ENCODE results near the gene EXOC3.

The EXOC3 gene

DNA sequence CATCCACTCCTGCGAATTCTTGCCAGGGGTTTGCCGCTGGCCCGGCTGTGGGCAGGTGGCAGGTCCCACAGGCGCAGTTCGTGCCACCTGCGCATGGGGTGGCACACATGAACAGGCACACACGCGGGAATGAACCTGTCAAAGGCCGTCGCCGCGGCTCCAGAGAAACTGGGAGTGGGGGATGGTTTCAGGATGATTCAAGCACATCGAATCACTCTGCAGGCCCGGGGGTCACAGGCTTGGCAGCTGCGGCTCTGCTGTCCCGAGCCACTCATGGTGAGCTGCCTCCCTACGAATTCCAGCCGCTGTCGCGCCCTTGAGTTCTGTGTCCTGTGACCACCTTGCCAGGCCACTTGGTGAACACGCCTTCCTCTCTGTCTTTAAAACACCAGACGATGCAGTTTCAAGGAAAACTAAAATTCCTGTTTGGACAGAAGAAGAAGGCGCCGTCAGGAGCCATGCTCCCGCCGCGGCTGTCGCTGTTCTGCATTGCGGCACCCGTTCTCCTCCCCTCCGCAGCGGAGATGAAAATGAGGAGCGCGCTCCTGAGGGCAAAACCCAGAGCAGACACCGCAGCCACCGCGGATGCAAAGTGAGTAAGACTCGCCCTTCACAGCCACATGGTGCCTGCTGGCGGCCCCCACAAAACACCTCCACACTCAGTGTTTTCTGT is 15.4 kb upstream of the EXOC3 start:
- no peak for DNase-seq

- no peak for DNase-seq
Measured at GRCh38 chr5:428219-428618, 14.8 kb upstream of the EXOC3 start.

GRCh38 chr5:428754-429452 is 14.1 kb upstream of the EXOC3 start:
- DNase-seq, result no peak

GRCh38 chr5:429453-430188 is 13.4 kb upstream of the EXOC3 start:
- no peak for DNase-seq

- DNase-seq, result no peak
Measured at GRCh38 chr5:430214-430925, 12.6 kb upstream of the EXOC3 start.

GRCh38 chr5:431001-431710 is 11.8 kb upstream of the EXOC3 start:
- peak; percentile 71 to 72 for DNase-seq

DNA sequence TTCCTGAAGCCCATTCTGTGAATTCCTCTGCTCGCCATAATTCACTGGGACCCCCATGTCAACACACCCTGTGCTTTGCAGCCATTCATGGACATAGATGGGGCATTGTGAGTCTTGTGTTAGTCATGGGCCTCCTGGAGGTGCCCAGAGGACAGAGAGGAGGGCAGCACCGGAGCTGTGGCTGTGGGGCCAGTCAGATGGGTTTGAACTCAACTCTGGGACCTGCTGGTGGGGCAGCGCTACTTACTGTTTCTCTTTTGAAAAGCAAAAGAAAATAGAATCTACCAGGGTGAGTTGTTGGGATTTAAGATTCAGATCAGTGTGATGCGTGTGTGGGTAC is 11.3 kb upstream of the EXOC3 start:
- DNase-seq, result no peak

DNA sequence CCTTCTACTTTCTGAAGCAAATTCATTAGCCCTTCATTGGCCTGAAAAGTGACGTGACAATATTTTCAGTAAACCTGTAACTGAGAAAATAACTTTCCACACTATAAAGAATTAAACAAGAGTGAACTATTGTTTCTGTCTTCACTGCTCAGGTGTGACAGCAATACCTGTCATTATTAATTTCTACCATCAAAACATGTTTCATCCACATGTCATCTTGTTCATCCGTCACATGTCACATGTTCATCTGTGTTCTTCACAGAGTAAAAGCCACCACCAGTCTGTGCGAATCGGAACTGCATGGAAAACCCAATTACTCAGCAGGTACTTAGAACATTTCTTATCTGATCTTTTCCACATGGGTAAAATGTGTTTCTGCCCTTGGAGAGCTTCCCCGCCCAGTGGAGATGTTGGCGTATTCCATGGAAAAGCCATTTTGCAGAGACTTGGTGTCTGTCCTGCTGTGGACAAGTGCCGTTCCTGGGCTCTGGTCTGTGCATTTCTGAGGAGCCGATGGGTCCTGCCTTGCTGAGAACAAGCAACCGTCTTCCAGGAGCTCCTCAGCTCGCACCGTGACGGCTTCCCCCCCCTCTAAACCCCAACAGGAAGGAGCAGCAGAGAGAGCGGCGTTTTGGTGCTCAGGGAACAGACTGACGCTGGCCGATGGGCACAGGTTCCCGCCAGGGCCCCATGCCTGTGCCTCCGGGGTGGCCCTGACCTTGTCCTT is 10.6 kb upstream of the EXOC3 start:
- no peak for DNase-seq

DNA sequence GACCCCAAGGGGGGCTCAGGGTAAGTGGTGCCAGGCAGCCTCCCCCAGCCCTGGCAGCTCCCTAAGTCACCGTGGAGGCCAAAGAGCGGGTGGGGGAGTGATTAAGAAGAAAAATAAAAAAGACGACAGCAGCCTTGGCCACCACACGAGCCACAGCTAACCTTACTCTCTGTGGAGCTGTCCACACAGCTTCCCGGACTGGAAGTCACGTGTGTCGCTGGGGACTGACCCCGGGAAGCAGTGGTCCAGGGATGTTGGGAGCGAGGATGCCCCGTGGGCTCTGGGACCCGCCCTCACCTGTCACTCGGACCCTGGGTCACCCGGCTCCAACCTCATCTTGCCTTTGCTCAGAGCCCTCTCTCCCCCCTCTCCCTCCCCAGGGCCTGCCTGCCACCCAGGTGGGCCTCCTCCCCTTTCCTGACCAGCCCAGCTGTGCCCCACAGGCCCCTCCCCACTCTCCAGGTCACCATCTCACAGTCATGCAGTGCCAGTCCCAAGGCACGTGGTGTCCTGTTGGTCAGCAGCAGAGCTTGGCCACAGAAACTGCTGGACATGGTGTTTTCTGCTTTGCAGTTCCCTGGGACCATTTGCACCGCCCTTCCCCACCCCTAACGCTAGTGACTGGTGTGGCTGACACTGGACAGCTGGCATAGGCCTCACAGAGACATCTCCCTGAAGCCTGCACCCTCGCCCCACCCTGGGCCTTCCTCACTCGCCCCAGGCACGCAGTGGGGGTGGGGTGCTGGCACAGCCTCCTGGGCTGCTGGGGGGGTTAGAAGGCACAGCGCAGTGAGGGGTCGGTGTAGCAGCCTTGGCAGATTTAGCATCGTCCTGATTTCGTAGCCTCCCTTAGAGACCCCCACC is 9.8 kb upstream of the EXOC3 start:
- DNase-seq, result no peak

DNA sequence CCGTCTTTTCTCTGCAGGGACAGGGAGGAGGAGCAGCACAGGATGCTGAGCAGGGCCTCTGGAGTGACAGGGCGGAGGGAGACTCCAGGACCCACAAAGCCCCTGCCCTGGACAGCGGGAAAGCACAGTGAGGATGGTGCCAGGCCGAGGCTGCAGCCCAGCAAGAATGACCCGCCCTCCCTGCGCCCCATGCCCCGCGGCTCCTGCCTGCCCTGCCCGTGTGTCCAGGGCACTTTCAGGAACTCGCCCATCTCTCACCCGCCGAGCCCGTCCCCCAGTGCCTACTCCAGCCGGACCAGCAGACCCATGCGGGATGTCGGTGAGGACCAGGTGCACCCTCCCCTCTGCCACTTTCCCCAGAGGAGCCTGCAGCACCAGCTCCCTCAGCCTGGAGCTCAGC is 9.1 kb upstream of the EXOC3 start:
- DNase-seq, result no peak

- no peak for DNase-seq
Measured at GRCh38 chr5:434443-435146, 8.4 kb upstream of the EXOC3 start.

- no peak for DNase-seq
Measured at GRCh38 chr5:435156-435790, 7.7 kb upstream of the EXOC3 start.

DNA sequence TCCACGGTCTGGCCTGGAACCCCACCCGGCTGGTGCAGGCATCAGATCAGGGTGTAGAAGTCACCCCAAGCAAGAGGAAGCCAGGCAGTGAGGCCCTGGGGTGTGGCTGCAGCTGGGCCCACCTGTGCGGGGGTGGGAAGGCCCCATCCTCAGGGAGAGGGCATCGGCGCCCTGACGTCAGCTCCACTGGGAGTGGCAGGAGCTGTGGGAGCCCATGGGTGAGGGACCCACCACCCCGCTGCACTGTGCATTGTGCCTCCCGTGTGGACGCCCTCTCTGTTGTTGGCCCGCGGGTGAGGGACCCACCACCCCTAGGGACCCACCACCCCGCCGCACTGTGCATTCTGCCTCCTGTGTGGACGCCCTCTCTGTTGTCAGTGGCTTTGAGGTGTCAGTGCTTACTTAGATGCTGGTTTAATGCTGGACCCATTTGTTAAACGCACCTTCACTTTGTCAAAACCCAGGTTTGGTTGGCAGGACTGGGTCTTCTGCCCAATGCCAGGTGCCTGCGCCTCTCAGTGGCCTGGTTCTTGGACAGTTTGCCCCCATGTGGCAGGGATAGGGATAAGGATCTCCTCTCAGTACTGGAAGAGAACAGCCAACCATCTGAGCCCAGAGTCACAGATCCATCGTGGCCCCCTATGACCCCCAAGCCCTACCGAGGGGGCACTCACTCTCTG is 6.9 kb upstream of the EXOC3 start:
- peak; percentile 36 to 72 for DNase-seq

DNA sequence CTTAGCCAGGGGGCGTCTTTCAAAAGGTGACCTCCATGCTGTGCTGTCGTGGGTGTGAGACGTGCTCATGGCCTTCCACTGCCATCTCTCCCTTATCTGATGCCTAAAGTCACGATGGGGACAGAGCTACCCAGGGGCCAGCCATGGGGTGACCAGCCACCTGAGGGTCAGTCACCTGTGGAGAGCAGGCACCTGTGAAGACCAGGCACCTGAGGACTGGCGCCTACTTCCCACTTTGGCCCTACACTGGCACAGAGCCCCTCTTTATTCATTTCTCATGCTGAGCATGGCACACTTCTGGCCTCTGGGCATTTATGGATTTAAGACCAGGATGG is 6.4 kb upstream of the EXOC3 start:
- no peak for DNase-seq

GRCh38 chr5:437281-437771 is 5.7 kb upstream of the EXOC3 start:
- no peak for DNase-seq

DNA sequence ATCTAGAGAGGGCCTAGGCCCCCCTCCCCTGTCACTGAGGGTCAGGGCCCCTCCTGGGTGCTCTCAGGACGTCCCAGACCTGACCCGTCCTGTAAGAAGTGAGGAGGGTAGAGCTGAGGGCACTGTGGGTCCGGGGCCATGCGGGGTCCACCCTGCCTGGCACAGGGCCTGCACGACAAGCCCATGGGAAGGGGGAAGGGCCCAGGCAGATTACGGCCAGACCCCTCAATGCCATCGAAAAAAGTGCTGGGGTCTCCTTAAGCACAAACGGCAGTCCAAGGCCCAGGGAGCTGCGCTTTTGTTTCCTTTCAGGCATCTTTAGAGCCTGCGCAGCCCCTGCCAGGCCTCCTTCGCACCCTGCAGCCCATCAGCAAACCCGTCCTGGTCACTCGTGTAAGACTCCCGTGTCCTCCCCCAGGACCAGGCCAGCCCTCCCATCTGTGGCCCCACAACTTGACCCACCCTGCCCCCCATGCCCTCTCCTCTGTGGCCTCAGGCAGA is 4.4 kb upstream of the EXOC3 start:
- DNase-seq, result no peak

- no peak for DNase-seq
Measured at GRCh38 chr5:439181-439580, 3.8 kb upstream of the EXOC3 start.

DNA sequence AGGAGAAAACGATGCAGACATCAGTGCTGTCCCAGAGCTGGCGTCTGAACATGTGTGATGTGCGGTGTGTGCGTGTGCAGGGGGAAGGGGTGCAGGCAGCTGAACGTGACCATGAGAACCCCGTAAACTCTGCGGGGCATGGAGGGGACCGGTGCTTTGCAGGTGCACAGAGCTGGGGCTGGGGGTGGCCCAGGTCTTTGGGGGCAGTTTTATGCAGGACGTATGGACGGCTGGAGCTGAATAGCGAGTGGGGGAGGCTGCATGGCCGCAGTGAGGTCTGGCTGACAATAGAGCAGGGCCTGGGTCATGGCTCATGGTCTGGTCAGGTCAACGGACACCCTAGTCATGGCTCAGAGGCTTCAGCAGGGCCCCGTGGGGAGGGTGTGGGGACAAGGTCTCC is 3.3 kb upstream of the EXOC3 start:
- no peak for DNase-seq
